ENCODE results near the gene KDM8. TPM values are rescaled to one million over a fixed set of nuclear protein-coding genes. Genes with fewer than 3 reads are reported as not detected.

Gene KDM8
- total and polyA plus RNA-seq, 9 of the 15 experiments (the other 6 are each of a cell fraction or from before 2014, with no cell fraction given), result 0.61 to 9.1 (median 5.4) TPM

GRCh38 chr16:27199235-27199586 lies 4.1 kb upstream of the KDM8 start (continued):
- TF ChIP-seq NFYB (IDR thresholded peaks at IDR 0.05; ENCODE audit: extremely low read depth, insufficient read length) (no peak), PTTG1 (tag; IDR thresholded peaks at IDR 0.05; ENCODE audit: low read depth) (no peak), KDM2B (CRISPR knock-in tag; IDR thresholded peaks at IDR 0.05) (no peak), ZNF764 (CRISPR knock-in tag; IDR thresholded peaks at IDR 0.05; ENCODE audit: low read depth) (no peak), MAX (CRISPR knock-in tag; IDR thresholded peaks at IDR 0.05) (no peak), E2F3 (CRISPR knock-in tag; IDR thresholded peaks at IDR 0.05) (0 out of 2 replicates have a peak, but pooled peaks have one; percentile 51), NBN (IDR thresholded peaks at IDR 0.05; ENCODE audit: low read depth) (no peak), MAZ (CRISPR knock-in tag; conservative IDR thresholded peaks at IDR 0.05 in 1 of 2, IDR thresholded peaks at IDR 0.05 in 1 of 2) (0 out of 4 replicates have a peak, but pooled peaks of 1 of the 2 experiments have one; percentile 27), FOSL1 (tag; conservative IDR thresholded peaks at IDR 0.05) (no peak), RBBP5 (IDR thresholded peaks at IDR 0.05; ENCODE audit: borderline replicate concordance, insufficient read depth, low read length, poor library complexity, severe bottlenecking) (no peak), MYC (IDR thresholded peaks at IDR 0.05; ENCODE audit: low read depth, low read length) (no peak), MYC (CRISPR knock-in tag; IDR thresholded peaks at IDR 0.05; ENCODE audit: borderline replicate concordance, low read depth) (no peak), SUPT5H (IDR thresholded peaks at IDR 0.05) (0 out of 2 replicates have a peak, but pooled peaks have one; percentile 4), ZNF518B (CRISPR knock-in tag; IDR thresholded peaks at IDR 0.05) (no peak), RBM22 (IDR thresholded peaks at IDR 0.05; ENCODE audit: low read depth, low read length, poor library complexity, severe bottlenecking) (no peak), SMARCA4 (IDR thresholded peaks at IDR 0.05) (0 out of 2 replicates have a peak, but pooled peaks have one; percentile 13), DDX20 (tag; IDR thresholded peaks at IDR 0.05; ENCODE audit: low read depth) (no peak), RNF2 (IDR thresholded peaks at IDR 0.05) (no peak), EP300 (IDR thresholded peaks at IDR 0.05; ENCODE audit: low read length) (no peak), ELK3 (CRISPR knock-in tag; IDR thresholded peaks at IDR 0.05) (no peak), POLR2G (IDR thresholded peaks at IDR 0.05; ENCODE audit: low read depth, low read length) (0 out of 2 replicates have a peak, but pooled peaks have one; percentile 1), ASH1L (IDR thresholded peaks at IDR 0.05; ENCODE audit: borderline replicate concordance, low read depth, partially characterized antibody) (no peak), SMAD4 (CRISPR knock-in tag; conservative IDR thresholded peaks at IDR 0.05) (no peak), SFPQ (IDR thresholded peaks at IDR 0.05; ENCODE audit: low read depth, low read length) (no peak)

Data from K562 (cell line).